GM12872 (cell line): ENCODE data around the gene FAM32A.

Experiments
- TF ChIP-seq, protein P1 (sequence below): IDR thresholded peaks from 3 replicates; pipeline ENCODE4 v1.5.1; 2011; ENCODE audit warnings: low read depth, mild to moderate bottlenecking, low read length, moderate library complexity; ENCODE audit not compliant: insufficient read depth

Gene FAM32A

DNA sequence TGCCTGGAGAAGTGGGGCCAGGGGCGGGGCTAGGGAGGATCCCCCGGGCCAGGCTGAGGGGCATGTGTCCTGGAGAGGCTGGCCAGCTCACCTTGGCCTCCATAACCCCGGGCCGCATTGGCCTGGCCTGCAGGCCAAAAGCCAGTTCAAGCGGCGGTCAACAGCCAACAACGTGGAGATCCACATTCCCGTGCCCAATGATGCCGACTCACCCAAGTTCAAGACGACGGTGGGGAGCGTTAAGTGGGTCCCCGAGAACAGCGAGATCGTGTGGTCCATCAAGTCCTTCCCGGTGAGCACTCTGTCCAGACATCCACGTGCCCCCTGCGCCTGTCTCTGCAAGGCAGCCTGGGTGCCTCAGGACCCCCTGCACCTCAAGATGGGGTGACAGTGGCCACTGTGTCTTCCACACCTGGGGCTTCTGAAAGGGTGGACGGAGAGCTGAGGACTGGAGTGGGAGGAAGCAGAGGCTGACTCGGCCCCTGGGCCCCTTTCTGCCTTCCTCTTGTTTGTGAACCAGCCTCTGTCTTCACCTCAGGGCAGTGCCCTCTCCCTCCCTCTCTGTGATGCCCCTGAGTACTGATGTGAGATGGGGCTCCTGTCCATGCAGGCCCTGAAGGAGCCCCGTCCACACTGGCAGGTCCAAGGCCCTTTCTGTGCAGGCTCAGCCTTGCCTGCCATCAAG, 43.6 kb downstream of the FAM32A start:
- TF ChIP-seq, protein P1, sequence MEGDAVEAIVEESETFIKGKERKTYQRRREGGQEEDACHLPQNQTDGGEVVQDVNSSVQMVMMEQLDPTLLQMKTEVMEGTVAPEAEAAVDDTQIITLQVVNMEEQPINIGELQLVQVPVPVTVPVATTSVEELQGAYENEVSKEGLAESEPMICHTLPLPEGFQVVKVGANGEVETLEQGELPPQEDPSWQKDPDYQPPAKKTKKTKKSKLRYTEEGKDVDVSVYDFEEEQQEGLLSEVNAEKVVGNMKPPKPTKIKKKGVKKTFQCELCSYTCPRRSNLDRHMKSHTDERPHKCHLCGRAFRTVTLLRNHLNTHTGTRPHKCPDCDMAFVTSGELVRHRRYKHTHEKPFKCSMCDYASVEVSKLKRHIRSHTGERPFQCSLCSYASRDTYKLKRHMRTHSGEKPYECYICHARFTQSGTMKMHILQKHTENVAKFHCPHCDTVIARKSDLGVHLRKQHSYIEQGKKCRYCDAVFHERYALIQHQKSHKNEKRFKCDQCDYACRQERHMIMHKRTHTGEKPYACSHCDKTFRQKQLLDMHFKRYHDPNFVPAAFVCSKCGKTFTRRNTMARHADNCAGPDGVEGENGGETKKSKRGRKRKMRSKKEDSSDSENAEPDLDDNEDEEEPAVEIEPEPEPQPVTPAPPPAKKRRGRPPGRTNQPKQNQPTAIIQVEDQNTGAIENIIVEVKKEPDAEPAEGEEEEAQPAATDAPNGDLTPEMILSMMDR = no peak

DNA sequence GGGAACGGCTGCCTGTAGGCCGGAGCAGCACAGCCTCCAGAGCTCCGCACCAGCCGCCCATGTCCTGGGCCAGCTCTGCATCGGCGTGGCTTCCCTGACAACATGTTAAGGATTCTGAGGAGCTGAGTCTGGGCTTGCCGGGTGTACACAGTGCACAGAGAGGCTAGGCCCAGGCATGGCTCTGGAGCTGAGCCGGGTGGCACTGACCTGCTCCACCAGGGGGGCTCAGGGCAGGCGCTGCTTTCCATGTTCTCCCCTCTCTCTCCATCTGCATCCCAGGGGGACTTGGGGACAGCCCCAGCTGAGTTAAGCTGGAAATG, 44.1 kb downstream of the FAM32A start:
- TF ChIP-seq, protein P1 = no peak

DNA sequence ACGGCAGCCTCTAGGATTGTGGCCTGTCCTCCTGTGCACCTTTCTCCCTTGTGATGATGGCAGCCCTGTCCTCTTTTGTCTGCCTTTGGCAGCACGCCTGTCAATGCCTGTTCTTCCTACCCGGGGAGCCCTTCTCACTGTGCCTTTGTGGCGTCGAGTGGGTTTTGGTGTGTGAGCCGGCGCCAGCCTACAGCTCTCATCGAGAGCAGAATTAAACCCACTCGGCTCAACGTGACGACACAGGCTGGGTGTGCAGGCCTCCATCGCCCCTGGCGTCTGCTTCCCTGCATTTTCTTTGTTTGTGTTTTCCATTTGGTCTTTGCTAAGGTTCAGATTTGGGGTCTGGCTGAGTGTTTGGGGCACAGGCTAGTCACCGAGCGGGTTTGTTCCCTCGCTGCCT, 46.9 kb downstream of the FAM32A start:
- TF ChIP-seq, protein P1 = no peak

DNA sequence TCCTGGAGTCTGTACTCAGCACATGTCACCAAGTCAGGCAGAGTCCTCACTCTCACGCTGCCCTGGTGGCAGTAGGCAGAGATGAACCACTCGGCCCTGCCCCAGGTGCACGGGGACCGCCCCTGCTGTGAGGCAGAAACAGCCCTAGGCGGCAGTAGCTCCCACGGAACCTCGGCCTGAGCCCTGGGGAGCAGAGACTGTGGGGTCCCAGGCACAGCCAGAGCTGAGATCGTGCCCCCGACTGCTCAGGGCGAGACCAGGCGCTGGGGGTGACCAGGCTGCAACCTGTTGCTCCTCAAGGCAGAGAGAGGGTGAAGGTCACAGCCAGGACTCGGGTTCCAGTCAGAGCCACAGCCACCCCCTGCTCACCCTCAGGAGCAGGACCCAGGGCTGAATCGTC, 47.4 kb downstream of the FAM32A start:
- TF ChIP-seq, protein P1 = no peak

DNA sequence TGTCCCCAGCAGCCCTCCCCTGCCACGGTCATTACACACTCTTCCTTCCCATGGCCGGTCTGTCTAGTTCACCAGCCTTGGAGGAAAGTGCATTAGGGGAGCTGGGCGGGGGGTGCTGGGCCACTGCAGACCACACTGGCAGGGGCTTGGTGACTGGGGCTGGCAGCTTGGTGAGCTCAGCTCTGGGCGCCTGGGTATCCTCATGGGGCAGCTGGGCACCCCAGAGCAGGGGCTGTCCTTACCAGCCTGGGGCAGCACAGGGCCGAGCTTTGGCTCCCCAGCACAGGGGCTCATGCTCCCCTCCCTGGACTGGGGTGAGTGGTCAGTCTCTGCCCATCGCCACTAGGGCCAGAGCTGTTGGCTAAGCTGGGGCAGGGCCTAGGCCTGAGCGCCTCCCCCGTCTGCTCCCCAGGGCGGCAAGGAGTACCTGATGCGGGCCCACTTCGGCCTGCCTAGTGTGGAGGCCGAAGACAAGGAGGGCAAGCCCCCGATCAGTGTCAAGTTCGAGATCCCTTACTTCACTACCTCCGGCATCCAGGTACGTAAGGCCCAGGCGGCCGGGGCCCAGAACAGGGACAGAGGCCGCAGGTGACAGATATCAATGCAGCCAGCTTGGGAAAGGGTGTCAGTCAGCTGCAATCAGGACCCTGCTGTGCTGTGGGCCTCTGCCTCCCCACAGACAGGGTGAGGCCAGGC, 48.0 kb downstream of the FAM32A start:
- TF ChIP-seq, protein P1 = no peak

DNA sequence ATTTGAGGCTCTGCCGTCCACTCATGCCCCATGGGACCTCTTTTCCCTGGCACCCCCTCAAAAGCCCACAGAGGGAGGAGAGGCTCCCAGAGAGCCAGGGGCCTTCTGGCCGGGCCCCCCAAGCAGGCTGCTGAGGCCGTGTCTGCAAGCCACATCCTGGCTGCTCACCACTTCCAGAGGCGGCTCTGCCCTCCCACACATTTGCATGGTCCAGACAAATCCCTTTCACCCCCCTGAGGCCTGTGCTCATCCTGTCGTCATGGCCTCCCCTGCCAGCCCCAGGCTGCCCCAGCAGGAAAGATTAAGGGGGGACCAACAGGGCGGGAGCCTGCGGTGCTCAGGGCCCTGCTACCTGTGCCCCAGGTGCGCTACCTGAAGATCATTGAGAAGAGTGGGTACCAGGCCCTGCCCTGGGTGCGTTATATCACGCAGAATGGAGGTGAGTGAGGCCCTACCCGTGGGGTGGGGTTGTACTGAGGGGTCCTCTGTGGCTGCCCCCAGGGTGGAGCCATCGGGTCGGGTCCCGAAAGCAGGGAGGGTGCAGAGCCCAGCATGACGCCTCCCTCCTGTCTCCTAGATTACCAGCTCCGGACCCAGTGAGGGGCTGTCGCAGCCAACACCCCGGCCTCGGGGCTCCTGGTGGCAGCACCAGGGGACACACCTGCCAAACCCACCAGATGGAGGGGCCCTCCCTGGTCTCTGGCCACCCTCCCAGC, 48.8 kb downstream of the FAM32A start:
- TF ChIP-seq, protein P1 = no peak
